Upper lobe of left lung (tissue), 6 donors: ENCODE results near the gene KRT13. TPM values are rescaled to one million over a fixed set of nuclear protein-coding genes. Genes with fewer than 3 reads are reported as not detected.

Experiments used
- ATAC-seq, 2 donors: fragments of 200-7000 bp; cut with Tn5 transposase; one replicate each; pipeline ENCODE4 v1.9.1; 2022; ENCODE audit warnings: mild to moderate bottlenecking in 2 of 2, moderate library complexity in 2 of 2; ENCODE audit not compliant: low FRiP score in 2 of 2
- DNase-seq, 2 donors: peaks; one replicate each; pipeline ENCODE4 v3.0.0-alpha.2; 2019 to 2020
- H3K27ac ChIP-seq, 4 donors: fragments of 200-600 bp; sonication (generic); one replicate each; pipeline ENCODE4 v1.5.1; 2016 to 2019
- H3K27me3 ChIP-seq, 4 donors: fragments of 200-600 bp; sonication (generic); one replicate each; pipeline ENCODE4 v1.5.1; 2017 to 2019
- H3K36me3 ChIP-seq, 4 donors: fragments of 200-600 bp; sonication (generic); one replicate each; pipeline ENCODE4 v1.5.1; 2016 to 2019
- H3K4me1 ChIP-seq, 4 donors: fragments of 200-600 bp; sonication (generic); one replicate each; pipeline ENCODE4 v1.5.1; 2018 to 2019
- H3K4me3 ChIP-seq, 4 donors: fragments of 200-600 bp; sonication (generic); one replicate each; pipeline ENCODE4 v1.5.1; 2017 to 2019; ENCODE audit warnings: mild to moderate bottlenecking in 2 of 4, moderate library complexity in 1 of 4
- H3K9me3 ChIP-seq, 4 donors: fragments of 200-600 bp; sonication (generic); one replicate each; pipeline ENCODE4 v1.5.1; 2018 to 2019
- CTCF ChIP-seq, 6 experiments: fragments of 450-650 bp in 4 of 6; fragments of 200-600 bp in 2 of 6; sonication (generic) in 2 of 6; IDR thresholded peaks; one replicate each; pipeline ENCODE4 v1.5.1; 2016 to 2019; ENCODE audit warnings: antibody characterized with exemption in 6 of 6
- EP300 ChIP-seq, 4 donors: sonication (generic); formaldehyde crosslinking; IDR thresholded peaks; one replicate each; pipeline ENCODE4 v1.5.1; 2017; ENCODE audit warnings: antibody characterized with exemption in 4 of 4, control low read depth in 2 of 4
- POLR2A ChIP-seq, 4 donors: fragments of 450-650 bp; IDR thresholded peaks; one replicate each; pipeline ENCODE4 v1.5.1; 2016 to 2017; ENCODE audit warnings: antibody characterized with exemption in 4 of 4, mild to moderate bottlenecking in 2 of 4
- POLR2AphosphoS5 ChIP-seq, 2 donors: sonication (generic); formaldehyde crosslinking; IDR thresholded peaks; one replicate each; pipeline ENCODE4 v1.5.1; 2017; ENCODE audit warnings: antibody characterized with exemption in 2 of 2
- WGBS, 2 donors: methylation state at CpG; one replicate each; pipeline ENCODE4 v1.1.5; 2017 to 2018; 5-methylcytosine and 5-hydroxymethylcytosine counted together
- total RNA-seq, 6 donors: library from RNA; depleted of rRNA in 4 of 6; stranded (reverse); fragments of >200 nt in 4 of 6; gene quantifications; one replicate each; pipeline versions ENCODE4 v1.1.0 to v1.2.1, GENCODE V29; 2016 to 2021
- donor health status: DM: no; HTN: no; CAD: no; lungs with moderate emphysema.
- donor health status: DM: no; HTN: yes; CAD: no; lungs with severe emphysema.

Gene KRT13
- total RNA-seq, 6 donors from 2014 or later = 1.0 to 12.1 (median 7.2) TPM

- DNase-seq (peak in 1 of 2 donors; percentile 5), ATAC-seq (no peak)
- H3K4me3 ChIP-seq = no peak within 1 kb of the TSS
- no peak within 1 kb of the TSS for H3K27ac ChIP-seq
- H3K4me1 ChIP-seq = no peaks in the 10 kb centered on the region
- TF ChIP-seq POLR2A (IDR thresholded peaks at IDR 0.05) = no peak
- TF ChIP-seq POLR2AphosphoS5 (IDR thresholded peaks at IDR 0.05) = no peak
- TF ChIP-seq CTCF (IDR thresholded peaks at IDR 0.05) = no peak
- TF ChIP-seq EP300 (IDR thresholded peaks at IDR 0.05) = no peak
- H3K36me3 ChIP-seq = no peaks in the 10 kb centered on the region
- 93 to 94% methylated on average over 1 to 2 of the region's 2 CpGs for WGBS, 2 donors
- H3K9me3 ChIP-seq = no peaks in the 10 kb centered on the region
- H3K27me3 ChIP-seq = no peaks in the 10 kb centered on the region
Observed at GRCh38 chr17:41481036-41481435, 24.4 kb downstream of the KRT13 start, which contains the start of gene KRT35. Gene KRT35, minus strand, starts transcription at chr17:41481151. Its CDS starts 54 bp downstream, at chr17:41481097.

DNA sequence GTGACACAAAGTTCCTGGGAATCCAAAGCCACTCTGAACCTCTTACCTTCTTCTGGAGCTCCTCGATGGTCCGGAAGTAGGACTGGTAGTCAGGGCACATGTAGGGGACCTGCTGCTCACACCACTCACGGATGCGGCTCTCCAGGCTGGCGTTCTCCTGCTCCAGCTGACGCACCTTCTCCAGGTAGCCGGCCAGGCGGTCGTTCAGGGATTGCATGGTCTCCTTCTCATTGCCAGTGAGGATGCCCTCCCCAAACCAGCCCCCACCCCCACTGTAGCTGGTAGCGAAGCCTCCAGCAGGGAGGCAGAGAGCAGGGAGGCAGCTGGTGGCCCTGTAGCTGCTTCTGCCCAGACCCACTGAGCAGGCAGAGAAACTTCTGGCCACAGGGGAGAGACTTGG lies 24.8 kb downstream of the KRT13 start:
- ATAC-seq (no peak), DNase-seq (peak in 1 of 2 donors; percentile 6)
- Histone ChIP-seq H3K9me3 (no peaks in the 10 kb centered on the region), H3K27ac (no peak overlapping the region), H3K27me3 (no peaks in the 10 kb centered on the region), H3K4me3 (no peak overlapping the region), H3K4me1 (no peaks in the 10 kb centered on the region), H3K36me3 (no peaks in the 10 kb centered on the region)
- 93 to 98% methylated on average over 9 to 10 of the region's 10 CpGs for WGBS, 2 donors
- TF ChIP-seq POLR2AphosphoS5 (IDR thresholded peaks at IDR 0.05) (no peak), EP300 (IDR thresholded peaks at IDR 0.05) (no peak), CTCF (IDR thresholded peaks at IDR 0.05) (no peak), POLR2A (IDR thresholded peaks at IDR 0.05) (no peak)

- WGBS, 2 donors = 61 to 82% methylated on average over 2 of the region's 2 CpGs
- Histone ChIP-seq H3K36me3 (no peaks in the 10 kb centered on the region), H3K4me3 (no peak overlapping the region), H3K4me1 (no peaks in the 10 kb centered on the region), H3K27ac (no peak overlapping the region), H3K9me3 (no peaks in the 10 kb centered on the region), H3K27me3 (no peaks in the 10 kb centered on the region)
- DNase-seq = no peak
- TF ChIP-seq POLR2AphosphoS5 (IDR thresholded peaks at IDR 0.05) (no peak), EP300 (IDR thresholded peaks at IDR 0.05) (no peak), POLR2A (IDR thresholded peaks at IDR 0.05) (no peak), CTCF (IDR thresholded peaks at IDR 0.05) (no peak)
- no peak for ATAC-seq
Observed at GRCh38 chr17:41480136-41480535, 25.3 kb downstream of the KRT13 start.

DNA sequence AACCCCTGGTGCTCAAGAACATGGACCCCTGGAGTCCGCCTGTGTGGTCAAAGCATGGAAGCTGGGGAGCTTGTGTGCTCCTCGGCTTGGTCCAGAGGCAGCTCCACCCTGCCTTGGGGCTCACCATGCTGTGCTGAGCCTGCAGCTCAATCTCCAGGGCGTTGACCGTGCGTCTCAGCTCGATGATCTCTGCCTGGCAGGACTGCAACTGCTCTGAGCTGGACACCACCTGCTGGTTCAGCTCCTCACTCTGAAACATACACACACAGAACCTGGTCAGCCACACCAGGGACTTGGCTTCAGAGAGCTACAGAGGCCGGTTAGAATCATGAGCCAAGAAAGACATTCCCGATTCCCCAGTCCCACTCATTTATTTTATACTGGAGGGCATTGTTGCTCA lies 27.2 kb downstream of the KRT13 start:
- DNase-seq (no peak), ATAC-seq (no peak)
- Histone ChIP-seq H3K36me3 (no peaks in the 10 kb centered on the region), H3K27ac (no peak overlapping the region), H3K9me3 (no peaks in the 10 kb centered on the region), H3K4me1 (no peaks in the 10 kb centered on the region), H3K27me3 (no peaks in the 10 kb centered on the region), H3K4me3 (no peak overlapping the region)
- 95 to 97% methylated on average over 3 to 8 of the region's 8 CpGs for WGBS, 2 donors
- TF ChIP-seq EP300 (IDR thresholded peaks at IDR 0.05) (no peak), POLR2AphosphoS5 (IDR thresholded peaks at IDR 0.05) (no peak), POLR2A (IDR thresholded peaks at IDR 0.05) (no peak), CTCF (IDR thresholded peaks at IDR 0.05) (no peak)
